ENCODE data around the gene CMSS1.
"Not testable (repeated sequence)": the region's sequence is repeated elsewhere in the genome, so short reads cannot be mapped to it uniquely, and the experiment has no call there.

The CMSS1 gene

GRCh38 chr3:100032243-100032642 lies 214.6 kb downstream of the CMSS1 start:
- DNase-seq = peak; percentile 83

DNA sequence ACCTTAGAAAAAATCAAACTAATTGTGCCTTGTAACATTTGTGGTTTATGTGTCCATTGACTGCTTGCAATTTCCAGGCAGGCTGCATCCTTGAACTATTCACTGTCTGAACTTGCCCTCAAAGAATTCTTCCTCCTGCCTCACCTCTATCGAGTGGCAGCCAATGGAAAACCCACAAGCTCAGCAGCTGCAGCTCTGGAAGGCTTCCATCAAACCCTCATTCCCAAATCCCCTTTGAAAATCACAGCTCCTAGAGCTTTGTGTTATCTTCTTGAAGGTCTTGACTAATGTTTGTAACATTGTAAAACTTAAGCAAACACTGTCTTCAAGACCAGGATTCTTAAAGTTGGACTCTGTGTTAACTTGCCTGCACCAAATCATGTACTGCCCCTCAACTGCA lies 215.5 kb downstream of the CMSS1 start:
- peak; percentile 82 for DNase-seq

DNA sequence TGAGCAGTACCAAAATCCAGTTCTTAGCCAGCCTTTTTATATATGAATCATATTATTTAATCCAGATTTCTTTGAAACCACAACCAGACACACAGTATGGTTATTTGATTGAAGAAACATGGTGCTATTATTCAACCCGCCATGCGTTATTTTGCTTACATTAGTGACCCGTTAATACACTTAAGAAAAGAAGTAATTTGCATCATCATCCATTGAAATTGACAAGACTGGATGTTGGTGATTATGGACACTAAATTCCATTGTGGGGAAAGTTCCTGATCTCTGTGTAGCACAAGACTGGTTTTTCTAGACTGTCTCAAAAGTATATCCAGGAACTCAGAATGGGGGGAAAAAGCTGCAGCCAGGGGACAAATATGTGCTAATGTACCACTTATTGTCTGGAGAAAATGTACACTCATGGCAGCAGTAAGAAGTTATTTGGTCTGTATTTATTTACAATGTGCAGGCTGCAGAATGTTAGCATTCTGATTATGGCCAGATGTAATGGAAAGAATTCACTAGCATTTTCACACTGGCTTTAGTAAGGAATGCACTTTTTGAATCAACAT lies 216.3 kb downstream of the CMSS1 start:
- no peak for DNase-seq

DNA sequence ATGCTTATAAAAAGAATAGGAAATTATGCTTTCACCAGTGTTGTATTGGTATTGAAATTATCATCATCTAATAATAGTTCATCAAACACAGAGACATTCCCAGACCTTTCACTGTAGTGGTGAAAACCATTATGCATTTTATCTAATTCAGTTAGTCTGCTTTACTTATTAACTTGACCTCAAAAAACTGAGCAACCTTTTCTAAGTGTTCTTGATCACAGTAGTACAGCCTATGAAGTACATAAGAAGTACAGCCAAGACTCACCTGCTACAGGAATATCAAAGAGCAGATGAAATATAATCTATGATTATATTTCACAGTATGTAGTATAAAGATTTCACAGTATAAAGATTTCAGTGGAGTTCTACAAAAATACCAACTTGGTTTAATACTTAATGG lies 221.4 kb downstream of the CMSS1 start:
- no peak for DNase-seq

DNA sequence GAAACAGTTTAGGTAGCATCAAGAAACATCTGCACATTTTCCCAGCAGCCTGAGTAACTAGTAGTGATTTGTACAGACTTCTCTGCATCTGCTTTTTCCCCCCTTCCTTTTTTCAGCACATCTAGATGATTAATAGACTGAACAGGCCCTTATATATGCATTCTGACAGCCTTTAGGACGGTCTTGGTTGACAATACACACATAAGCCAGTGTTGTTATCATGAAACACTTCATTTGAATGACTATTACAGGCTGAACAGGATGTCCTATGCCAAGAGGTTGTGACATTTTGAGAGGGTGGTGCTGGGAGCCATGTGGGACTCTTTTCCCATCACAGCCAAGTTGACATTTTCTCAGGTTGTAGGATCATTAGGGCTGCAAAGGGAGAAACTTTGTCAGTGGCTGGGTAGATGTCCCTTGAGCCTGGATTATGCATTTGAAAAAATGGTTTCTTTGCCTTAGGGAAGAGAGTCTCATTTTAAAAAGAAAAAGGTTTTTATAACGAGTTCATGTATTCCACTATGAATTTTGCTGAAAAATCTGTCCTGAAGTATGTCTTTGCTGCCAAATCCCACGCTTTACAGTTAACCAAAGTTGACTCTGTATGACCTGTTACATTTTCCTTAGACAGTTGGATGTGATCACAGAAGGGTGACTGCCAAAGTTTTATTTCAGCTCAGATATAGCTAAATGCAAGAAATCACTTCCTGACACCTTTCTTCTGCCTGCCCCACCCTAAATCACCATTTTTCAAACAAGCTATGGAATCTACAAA lies 223.0 kb downstream of the CMSS1 start:
- DNase-seq = peak; percentile 11

GRCh38 chr3:100041328-100041749 lies 223.7 kb downstream of the CMSS1 start:
- peak; percentile 61 for DNase-seq

DNA sequence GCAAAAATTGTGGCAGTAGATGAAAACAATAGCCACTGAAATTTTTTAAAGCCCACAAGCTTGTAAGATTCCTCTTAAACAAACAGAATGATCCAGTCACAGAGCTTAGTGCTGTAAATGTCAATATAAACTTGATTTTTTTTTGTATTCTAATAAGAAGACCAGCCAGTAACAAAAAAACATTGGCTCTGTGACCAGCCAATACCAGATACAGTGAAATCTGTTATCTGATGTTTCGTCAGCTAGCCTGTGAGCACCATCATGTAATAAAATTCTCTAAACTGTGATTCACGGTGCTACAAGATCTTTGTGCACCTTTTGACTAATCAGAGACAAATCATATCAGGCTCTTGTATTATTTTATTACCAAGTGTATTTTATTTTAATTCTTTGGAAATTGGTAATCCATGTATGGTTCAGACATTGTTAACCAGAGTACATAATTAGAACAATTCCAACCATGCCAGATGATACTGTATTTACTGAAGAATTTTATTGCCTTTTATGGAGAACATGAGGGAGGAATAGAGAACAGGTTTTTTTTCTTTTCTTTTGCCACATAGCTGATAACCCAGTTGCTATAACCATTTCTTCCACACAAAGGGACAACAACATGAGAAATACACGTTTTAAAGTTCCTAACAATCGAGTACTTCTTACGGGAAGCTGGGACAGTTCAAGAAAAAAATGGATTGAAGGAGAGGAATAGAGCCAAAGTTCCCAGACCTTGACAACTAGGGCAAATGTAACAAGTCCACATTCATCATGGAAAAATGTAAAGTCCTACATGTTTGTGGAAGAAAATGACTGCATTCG lies 224.7 kb downstream of the CMSS1 start:
- DNase-seq = peak; percentile 90

DNA sequence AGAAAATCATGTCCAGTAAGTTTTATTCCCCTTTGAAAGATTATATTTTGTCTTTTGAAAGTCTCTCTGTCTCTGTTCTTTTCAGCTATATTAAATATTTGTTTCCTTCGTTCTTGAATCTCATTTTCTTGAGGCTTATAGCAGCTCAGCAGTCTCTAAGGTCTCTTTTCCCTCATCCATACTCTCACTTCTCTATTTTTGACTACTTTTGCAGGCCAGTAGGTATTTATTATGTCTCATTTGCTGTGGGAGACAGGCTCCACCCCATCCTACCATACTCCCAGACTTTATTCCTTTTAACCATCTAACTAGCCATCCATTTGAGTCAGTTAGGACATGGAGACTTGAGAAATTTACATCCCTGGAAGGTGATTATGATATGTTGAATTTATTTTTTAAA lies 225.6 kb downstream of the CMSS1 start:
- no peak for DNase-seq

- DNase-seq = no peak
Observed at GRCh38 chr3:100044369-100044768, 226.7 kb downstream of the CMSS1 start.

DNA sequence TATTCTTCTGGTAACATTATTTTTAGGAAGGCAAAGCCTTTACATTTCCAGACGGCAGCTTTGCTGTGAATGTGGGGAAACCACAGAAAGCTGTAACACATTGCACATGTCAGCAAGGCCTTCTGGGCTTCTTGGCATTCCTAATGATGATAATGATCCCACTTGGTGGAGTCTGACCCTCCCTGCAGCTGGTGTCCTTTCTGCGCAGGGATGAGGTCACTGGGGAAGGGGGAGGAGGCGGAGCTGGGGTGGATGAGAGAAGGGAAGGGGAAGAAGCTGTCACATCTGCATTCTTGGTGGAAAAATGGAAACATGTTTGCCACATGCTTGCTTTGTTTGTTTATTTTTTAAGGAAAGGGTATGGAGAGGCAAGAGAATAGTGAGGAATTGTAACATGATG lies 228.0 kb downstream of the CMSS1 start:
- peak; percentile 74 for DNase-seq

DNA sequence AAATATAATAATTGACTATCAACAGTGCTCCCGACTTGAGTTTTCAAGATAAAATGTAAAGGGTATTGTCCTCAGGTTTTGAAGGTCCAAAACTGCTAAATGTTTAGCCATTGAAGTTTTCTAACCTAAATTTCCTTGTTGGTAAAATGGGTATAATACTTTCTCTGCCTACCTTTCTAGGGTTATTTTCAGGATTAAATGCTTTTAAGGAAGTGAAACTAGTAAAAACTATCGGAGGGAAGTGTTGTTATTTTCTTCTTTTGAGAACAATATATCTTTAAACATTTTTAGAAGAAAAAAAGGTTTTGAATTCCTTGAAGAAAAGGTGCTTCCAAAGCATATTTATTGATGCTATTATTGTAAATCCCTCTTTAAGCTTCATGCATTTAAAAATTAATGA lies 229.3 kb downstream of the CMSS1 start:
- DNase-seq = no peak

- peak; percentile 39 for DNase-seq
Observed at GRCh38 chr3:100047455-100048141, 229.9 kb downstream of the CMSS1 start.

GRCh38 chr3:100048248-100048647 lies 230.6 kb downstream of the CMSS1 start:
- DNase-seq = no peak

DNA sequence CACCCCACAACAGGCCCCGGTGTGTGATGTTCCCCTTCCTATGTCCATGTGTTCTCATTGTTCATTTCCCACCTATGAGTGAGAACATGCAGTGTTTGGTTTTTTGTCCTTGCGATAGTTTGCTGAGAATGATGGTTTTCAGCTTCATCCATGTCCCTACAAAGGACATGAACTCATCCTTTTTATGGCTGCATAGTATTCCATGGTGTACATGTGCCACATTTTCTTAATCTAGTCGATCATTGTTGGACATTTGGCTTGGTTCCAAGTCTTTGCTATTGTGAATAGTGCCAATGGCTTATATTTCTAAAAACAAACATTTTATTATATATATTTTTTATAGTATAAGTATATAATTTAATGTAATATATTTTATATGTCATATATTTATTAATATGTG lies 233.9 kb downstream of the CMSS1 start:
- DNase-seq = not testable (repeated sequence)

DNA sequence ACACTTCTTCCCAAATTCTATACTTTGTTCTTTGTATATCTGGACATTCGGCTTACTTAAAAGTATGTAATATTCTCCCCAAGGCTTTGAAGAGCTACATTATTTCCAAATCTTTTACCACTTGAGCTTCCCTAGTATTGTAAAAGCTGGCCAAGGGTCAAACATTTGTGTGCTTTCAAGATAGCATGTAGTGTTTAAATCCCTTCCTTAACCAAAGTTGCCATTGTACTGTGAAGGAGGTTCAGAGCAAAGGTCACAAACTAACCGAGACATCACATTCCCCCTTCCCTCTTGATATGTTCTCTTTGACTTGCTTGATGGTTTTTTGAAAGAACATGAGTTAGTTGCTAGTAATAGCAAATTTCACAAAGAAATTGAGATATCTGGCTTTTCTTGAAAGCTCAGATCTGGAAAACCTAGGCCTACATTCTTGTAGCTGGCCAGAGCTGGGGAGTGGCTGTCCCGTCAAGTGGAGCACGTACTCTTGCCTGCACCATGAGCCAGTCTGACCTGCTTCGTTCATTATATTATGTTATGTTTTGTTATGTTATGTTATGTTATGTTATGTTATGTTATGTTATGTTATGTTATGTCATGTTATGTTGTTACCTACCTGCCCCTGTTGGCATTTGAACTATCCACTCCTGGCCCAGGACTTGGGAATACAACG lies 236.4 kb downstream of the CMSS1 start:
- no peak for DNase-seq

DNA sequence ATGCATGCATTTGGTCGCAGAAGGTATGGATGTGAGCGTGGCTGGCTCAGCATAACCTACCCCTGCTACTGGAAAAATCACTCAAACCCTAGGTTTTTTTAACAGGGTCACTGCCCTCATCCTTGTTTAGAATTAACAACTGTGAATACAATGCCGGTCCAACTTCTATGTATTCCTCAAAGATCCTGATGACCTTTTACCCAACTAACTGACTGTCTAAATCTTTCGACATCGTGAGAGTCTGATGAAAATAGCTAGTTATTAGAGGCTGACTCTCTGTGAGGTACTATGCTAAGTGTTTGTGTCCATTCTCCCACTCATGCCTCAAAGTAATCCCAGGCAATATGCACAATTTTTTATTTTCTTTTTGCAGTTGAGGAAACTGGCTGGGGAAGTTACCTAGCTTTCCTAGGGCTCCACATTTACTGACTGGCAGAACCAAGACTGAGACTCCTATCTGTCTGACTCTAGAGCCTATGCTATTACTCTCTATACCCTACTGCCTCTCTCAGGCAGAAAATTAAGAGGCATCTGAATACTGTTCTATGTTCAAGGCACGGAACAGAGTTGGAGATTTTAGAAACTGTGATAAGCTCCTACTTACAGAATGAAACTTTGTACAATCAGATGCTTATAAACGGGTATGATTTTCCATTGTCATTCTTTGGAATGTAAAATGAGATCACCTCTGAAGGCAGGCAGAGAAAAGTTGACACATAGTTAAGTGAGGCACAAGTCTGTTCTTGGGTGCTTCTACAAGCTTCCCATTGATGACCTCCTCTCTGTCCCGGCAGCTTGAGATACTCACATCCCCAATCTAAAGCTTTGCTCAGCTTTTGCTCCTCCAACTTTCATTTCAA lies 240.3 kb downstream of the CMSS1 start:
- DNase-seq = no peak

DNA sequence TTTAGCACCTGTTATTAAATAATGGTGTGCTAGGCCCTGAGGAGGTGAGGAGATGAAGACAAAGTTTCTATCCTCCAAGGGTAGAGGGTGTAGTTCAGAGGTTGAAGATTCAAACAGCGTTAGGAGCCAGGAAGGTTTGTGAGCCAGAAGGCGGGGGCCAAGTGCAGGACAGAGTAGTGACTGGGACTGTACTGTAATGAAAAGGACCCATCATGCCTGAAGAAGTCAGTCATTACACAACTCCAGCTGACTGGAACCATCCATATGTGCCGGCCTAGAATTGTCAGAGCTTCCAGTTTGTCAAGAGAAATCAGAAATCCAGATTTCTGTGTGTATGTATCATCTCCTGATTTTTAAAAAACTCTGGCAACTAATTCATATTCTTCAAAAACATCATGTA lies 241.8 kb downstream of the CMSS1 start:
- DNase-seq = no peak

GRCh38 chr3:100060685-100061484 lies 243.2 kb downstream of the CMSS1 start:
- DNase-seq = no peak

- no peak for DNase-seq
Observed at GRCh38 chr3:100062665-100063064, 245.0 kb downstream of the CMSS1 start.

DNA sequence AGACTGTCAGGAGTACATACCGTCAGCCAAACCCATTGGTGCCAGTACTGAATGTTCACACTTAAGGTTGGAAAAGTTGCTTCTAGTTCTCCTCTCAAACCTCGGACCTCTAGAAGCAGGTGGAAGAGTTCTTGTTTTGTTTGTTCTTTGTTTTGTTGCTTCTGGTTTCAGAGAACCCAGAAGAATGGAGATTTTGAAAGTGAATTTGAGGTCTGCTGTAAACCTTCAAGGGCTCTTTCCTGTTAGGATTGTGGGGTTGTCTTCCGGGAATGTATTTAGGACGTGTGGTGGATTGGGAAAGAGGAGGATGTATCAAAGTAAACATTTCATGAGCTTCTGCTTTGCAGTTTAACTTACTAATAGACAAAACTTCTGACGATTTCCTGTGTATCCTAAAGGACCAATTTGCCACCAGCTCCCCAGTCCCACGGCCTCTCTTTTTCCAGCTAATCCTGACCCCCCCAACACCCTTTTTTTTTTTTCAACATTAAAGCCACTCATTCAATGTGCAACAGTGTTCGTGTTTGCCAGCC lies 246.3 kb downstream of the CMSS1 start:
- DNase-seq = no peak

DNA sequence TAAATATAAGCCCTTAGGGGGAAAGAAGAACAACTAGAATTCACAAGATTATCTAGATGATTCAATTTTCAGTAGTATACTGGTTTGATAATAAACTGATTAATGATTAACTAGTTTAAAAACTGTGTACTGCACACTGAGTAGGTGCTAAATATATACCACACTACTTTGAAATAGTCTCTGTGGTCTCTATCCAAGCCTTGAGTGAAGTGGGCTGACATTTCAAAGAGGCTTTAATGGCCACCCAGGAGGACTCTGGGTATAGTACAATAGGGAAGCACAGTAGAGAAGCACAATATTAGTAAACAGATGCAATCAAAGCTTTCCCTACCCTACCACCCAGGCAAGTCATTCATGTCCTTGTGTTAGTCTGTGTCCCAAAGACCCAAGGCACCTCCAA lies 249.9 kb downstream of the CMSS1 start:
- DNase-seq = no peak

Data from NCI-H226 (cell line).